ENCODE data around the gene HRNR.

GRCh38 chr1:152190589-152190988 is 33.4 kb downstream of the HRNR start:
- TF ChIP-seq EP300 (IDR thresholded peaks at IDR 0.05) (no peak; a peak in 1 of 5 replicates), NR3C1 (IDR thresholded peaks at IDR 0.05) (no peak), NFE2L2 (conservative IDR thresholded peaks at IDR 0.05; ENCODE audit: low read length) (no peak), SMC3 (IDR thresholded peaks at IDR 0.05) (no peak), RAD21 (conservative IDR thresholded peaks at IDR 0.05 in 1 of 2, IDR thresholded peaks at IDR 0.05 in 1 of 2) (no peak), ESRRA (IDR thresholded peaks at IDR 0.05; ENCODE audit: borderline replicate concordance, low read length) (no peak), CBX8 (IDR thresholded peaks at IDR 0.05) (no peak)
- TF ChIP-seq, protein P1, sequence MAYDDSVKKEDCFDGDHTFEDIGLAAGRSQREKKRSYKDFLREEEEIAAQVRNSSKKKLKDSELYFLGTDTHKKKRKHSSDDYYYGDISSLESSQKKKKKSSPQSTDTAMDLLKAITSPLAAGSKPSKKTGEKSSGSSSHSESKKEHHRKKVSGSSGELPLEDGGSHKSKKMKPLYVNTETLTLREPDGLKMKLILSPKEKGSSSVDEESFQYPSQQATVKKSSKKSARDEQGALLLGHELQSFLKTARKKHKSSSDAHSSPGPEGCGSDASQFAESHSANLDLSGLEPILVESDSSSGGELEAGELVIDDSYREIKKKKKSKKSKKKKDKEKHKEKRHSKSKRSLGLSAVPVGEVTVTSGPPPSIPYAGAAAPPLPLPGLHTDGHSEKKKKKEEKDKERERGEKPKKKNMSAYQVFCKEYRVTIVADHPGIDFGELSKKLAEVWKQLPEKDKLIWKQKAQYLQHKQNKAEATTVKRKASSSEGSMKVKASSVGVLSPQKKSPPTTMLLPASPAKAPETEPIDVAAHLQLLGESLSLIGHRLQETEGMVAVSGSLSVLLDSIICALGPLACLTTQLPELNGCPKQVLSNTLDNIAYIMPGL (CRISPR knock-in tag; IDR thresholded peaks at IDR 0.05; ENCODE audit: borderline replicate concordance): no peak
- TF ChIP-seq, protein P2, sequence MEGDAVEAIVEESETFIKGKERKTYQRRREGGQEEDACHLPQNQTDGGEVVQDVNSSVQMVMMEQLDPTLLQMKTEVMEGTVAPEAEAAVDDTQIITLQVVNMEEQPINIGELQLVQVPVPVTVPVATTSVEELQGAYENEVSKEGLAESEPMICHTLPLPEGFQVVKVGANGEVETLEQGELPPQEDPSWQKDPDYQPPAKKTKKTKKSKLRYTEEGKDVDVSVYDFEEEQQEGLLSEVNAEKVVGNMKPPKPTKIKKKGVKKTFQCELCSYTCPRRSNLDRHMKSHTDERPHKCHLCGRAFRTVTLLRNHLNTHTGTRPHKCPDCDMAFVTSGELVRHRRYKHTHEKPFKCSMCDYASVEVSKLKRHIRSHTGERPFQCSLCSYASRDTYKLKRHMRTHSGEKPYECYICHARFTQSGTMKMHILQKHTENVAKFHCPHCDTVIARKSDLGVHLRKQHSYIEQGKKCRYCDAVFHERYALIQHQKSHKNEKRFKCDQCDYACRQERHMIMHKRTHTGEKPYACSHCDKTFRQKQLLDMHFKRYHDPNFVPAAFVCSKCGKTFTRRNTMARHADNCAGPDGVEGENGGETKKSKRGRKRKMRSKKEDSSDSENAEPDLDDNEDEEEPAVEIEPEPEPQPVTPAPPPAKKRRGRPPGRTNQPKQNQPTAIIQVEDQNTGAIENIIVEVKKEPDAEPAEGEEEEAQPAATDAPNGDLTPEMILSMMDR (IDR thresholded peaks at IDR 0.05): no peak
- TF ChIP-seq, protein P3, sequence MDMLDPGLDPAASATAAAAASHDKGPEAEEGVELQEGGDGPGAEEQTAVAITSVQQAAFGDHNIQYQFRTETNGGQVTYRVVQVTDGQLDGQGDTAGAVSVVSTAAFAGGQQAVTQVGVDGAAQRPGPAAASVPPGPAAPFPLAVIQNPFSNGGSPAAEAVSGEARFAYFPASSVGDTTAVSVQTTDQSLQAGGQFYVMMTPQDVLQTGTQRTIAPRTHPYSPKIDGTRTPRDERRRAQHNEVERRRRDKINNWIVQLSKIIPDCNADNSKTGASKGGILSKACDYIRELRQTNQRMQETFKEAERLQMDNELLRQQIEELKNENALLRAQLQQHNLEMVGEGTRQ (IDR thresholded peaks at IDR 0.05): no peak
